Activated gamma-delta T cell treated with Interleukin-2 at 50 U/mL for 16 hours (primary cell): ENCODE results near the gene OXLD1.
A peak's percentile ranks its signal among the peaks of the same experiment; 100 is the strongest.

ENCODE experiments used
- DNase-seq: peaks from one replicate; pipeline ENCODE4 v3.0.0-alpha.2; 2020

Gene OXLD1

DNA sequence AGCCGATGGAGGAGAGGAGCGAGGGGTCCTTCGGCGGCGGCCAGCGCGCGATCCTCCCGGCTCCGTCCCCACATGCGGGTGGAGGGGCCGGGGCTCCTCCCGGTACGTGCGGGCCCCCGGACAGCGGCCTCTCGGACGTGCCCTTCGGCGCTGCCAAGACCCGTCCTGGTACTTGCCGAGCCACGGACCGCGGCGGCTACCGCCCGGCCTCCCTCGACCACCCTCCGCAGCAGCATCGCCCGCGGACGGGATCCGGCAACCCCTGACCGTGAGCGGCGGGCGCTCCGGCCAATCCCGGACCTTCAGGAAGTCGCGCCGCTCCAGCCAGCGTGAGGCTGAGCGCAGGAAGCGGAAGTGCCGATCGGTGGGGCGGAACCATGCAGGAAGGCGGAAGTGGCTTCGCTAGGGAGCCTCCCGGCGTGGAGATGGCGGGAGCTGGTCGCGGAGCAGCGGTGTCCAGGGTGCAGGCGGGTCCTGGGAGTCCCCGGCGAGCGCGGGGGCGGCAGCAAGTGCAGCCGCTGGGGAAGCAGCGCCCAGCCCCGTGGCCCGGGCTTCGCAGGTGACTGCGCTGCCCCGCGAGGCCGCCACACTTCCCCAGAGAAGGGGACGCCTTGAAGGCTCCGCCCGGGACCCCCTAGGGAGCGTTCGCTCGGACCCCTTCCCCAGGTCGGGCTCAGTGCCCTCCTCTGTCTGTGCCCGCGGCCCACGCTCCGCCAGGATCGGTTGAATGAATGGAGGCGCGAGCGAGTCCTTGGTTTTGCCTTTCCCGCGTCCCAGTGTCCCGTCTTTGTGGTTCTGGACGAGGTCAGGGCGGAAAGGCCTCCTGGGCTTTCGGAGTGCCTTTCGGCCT lies at the start of gene OXLD1, which contains the start of gene CCDC137:
Gene OXLD1 (minus strand): TSS at position 264 of the 850 bp plus-strand sequence. CDS start 28 bp downstream, at position 236.
Gene CCDC137 (plus strand): TSS at position 396 of the 850 bp plus-strand sequence. CDS start 30 bp downstream, at position 426.
- peak; percentile 92 for DNase-seq

DNA sequence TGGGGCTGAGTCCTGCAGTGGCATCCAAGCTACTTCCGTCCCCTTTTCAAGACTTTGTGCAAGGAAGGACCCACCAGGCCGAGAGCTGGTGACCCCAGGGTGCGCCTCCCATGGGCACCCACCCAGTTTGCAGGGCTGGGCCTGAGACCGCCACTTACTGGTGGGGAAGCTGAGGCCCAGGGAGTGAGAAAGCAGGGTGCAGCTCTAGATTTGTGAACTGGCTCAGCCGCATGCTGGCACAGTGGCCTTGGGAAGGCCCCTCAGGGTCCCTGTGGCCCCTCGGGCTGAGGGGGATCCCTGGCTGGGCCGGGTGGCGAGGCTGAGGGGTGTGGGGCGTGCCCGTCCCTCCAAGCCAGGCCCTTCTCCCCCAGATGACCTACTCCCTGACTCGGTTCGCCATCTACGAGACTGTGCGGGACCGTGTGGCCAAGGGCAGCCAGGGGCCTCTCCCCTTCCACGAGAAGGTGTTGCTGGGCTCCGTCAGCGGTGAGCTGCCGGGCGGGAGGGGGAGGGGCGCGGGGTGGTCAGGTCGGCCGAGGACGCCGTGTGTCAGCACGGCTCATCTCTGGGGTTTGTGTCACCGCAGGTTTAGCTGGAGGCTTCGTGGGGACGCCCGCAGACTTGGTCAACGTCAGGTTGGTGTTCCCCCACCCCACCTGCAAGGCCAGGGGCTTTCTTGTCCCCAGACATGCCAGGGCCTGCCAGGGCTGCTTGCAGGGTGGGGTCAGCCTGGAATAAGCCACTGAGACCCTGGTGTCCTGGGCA lies 48.9 kb upstream of the OXLD1 start:
- DNase-seq = no peak

DNA sequence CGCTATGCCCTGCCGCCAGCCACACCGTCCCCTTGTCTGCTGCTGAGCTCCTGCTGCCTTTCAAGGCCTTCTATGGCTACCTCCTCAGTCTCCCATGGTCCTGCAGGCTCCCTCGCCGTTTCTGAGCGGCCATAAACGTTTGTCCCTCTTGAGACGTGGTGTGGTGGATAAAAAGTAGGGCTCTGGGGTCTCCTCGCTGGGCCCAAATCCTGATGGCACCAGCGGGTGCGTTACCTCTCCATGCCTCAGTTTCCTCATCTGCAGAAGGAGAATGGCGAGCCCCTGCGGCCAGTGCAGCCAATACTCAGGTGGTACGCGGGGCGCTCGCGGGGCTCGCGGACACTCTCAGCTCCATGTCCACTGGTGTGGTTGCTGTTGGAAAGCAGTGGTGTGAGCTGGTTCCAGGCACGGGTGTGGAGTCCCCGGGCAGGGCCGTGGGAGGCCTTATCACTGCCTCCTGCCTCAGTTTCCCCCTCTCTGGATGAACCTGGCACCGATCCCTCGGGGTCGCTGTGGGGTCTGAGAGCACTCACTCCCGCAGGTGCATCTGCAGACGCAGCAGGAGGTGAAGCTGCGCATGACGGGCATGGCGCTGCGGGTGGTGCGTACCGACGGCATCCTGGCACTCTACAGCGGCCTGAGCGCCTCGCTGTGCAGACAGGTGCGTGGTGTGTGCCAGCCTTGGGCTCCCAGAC lies 48.2 kb upstream of the OXLD1 start:
- DNase-seq = no peak

DNA sequence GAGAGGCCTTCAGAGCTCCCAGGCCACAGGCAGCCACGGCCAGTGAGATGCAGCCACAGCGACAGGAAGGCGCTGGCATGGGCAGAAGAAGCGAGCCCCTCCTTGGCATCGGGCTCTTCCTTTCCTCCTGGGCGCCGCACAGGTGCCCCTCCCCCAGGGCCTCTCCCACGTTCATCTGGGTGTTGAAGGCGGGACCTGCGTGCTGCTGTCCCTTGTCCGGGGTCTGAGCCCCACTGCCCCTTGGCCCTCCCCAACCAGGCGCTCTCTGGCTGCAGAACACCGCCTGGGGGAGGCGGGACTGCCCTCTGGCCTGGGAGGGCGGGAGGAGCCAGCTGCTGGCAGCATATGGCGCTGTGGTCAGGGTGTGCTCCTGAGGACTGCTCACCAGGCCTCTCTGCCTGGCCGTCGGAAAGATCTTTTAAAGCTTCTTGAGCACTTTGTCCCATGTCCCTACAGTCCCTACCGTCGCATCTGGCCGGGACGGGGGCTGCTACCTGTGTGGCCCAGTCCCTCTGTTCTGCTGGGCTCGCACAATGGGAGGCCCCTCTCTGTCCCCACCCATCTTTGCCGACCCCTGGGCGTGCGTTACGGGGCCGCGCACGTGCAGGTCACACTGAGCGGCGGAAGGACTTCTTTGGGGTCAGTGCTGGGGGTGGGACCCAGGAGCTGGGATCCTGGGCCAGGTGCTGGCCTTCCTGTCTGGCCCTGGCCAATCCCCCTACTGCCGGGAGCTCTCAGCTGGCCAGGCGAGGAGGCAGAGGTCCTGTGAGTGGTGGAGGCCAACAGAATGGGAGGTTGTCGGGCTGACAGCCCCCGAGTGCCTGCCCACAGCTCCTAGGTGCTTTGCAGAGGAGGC lies 47.4 kb upstream of the OXLD1 start:
- DNase-seq = no peak

DNA sequence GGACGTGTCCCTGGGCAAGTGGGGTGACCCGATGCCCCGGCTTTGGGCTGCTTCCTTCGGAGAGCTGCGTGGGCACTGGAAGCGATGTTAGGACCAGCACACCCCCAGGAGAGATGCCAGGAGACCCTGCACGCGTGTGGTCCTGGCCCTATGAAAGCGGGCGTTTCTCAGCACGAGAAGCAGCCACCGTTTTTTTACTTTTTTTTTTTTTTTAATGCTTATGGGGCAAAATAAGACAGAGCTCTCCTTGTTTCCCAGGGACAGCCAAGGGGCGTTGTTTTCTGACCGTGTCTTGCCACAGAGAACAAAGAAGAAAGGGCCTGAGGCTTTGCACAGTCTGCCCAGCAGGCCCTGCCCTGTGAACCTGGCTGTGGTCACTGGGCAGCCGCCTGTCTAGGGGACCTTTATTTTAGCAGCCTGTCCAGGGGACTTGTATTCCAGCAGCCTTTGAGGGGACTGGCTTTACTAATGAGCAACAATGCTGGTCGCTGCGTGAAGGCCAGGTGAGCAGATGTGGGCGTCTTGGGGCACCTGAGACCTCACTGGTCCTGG lies 46.7 kb upstream of the OXLD1 start:
- no peak for DNase-seq

DNA sequence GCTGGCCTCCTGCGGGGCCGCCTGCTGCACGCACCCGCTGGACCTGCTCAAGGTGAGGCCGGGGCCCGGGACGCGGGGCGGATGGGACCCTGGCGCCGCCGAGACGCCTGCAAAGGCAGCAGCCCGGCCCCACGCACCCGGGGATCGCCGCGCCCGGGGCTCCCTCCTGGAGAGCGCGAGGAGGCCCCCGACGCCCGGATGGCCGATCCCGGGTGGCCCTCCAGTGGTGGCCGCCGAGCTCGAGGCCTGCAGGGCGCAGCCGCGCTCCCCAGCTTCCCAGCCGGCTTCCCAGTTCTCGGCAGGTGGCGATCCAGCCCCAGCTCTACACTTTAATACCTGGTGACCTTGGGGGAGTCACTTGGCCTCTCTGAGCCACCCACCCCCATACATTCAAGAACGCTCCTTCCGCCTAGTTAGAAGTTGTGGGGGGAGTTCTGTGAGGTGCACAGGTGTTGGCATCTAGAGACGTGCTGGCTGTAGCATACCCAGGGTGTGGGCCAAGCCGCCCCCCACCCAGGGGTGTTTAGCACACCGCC lies 46.1 kb upstream of the OXLD1 start:
- no peak for DNase-seq

DNA sequence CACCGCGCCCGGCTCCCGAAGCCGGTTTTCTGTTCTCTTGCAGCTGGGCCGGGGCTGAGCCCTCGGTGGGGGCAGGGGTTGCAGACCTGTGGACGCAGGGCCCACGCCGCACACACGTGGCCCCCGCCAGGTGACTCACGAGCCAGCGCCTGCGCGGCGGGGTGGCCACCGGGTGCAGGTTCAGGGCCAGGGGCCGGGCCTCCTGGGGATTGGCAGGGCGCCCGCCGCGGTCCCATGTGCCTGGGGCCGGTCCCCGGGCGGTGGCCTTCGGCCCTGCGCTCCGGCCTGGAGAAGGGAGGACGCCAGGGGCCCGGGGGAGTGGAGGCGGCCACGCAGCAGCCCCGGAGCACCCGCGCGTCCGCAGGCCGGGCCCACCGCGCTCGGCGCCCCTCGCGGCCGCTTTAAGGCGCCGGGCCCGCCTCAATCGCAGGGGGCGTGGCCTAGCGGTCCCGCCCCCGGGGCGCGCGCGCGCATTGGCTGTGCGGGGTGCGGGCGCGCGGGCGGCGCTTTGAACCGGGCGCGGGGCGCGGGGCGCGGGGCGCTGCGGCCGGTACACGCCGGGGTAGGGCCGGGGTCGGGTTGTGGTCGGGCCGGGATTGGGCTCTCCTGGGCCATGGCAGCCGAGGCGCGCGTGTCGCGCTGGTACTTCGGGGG lies 45.5 kb upstream of the OXLD1 start, which contains the start of gene SLC25A10:
Gene SLC25A10 (plus strand): TSS at position 471 of the 654 bp plus-strand sequence. CDS start 143 bp downstream, at position 614.
- DNase-seq = peak; percentile 70

DNA sequence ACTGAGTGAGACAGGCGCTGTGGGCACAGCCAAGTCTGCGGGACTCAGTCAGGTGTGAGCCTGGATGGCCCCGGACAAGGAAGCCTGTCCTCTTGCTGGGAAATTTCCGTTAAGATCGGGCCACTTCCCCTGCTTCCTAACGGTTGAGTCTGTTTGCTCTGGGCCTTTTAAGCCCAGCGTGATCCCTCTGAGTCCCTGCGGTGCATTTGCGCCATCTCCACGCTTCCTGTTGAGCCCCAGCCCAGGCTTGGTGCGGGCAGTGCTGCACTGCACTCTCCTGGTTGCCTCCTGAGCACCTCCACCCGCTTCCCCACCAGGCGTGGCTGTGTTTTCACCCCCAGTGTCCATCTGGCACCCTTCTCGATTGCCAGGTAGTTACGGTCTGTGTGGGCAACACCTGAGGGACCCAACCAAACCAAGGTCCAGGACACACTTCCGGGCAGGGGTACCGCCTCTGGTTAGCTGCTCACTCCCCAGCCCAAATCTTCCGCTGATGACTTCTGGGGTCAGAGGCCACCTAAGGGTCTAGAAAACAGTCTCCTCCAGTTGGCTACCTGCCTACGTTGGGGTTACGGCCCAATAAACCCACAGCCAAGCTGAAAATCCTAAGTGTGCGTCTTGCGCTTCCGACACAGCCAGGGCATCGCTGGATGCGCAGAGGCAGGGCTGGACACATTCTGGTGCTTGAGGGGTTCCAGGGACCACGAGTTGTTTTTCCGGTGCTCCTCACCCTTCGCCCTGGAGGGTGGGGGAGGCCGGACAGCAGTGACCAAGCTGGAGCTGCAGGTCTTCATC lies 44.3 kb upstream of the OXLD1 start:
- no peak for DNase-seq

DNA sequence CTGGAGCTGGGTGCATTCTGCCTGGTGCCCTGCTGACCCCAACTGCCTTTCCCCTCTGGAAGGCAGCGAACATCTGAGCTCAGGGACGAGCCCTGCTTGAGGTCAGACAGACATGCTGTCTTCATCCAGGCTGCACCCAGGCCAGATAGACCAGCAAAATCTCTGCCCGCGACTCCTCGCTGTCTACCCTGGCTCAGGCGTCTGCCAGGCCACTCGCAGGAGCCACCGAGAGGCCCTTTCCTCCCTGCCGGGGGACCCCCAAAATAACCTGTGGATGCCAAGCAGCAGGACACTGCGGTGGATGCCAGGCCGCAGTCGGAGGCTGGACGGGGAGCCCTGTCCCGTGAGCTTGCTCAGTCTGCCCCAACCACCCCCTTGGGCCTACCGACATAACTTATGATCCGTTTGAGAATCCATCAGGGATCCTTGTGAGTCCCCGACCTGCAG lies 42.4 kb upstream of the OXLD1 start:
- DNase-seq = no peak

DNA sequence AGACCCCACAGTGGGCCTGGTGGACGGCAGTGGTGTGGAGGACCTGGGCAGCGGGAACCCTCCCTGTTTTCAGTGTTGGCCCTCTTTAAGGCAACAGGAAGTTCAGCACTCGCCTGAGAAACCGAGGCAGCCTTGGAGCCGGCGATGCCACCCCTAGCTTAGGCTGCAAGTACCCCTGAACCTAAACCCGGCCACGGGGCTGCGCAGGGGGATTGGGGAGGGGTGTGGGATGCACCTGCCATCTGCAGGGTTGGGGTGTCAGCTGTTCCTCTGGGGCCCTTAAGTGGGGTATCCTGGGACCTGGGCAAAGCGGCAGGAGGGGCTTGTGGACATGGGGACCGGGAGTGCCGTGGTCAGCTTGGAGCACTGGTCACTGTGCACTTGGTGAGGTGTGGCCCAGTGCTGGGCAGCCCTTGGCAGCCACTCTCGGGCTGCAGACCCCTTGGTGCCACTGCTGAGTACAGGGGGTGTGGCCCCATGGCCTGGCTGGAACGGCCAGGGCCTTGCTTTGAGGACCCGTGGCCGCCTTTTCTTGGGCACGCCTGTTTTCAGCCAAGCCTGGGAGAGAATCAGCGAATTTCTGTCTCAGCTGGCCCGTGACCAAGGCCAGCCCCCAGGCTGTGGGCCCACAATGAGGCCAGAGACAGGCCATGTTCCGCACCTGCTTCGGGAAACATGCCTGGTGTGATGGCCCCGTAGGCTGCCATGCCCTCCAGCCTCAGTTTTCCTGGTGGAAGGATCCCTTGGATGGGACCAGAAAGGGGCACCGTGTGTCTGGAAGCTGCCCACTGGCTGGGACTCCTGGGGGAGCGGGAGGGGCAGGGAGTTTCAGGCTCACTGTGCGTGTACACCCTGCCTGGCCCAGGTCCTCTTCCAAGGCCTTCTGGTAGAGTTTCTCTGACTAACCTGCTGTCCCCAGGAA lies 41.6 kb upstream of the OXLD1 start:
- no peak for DNase-seq

DNA sequence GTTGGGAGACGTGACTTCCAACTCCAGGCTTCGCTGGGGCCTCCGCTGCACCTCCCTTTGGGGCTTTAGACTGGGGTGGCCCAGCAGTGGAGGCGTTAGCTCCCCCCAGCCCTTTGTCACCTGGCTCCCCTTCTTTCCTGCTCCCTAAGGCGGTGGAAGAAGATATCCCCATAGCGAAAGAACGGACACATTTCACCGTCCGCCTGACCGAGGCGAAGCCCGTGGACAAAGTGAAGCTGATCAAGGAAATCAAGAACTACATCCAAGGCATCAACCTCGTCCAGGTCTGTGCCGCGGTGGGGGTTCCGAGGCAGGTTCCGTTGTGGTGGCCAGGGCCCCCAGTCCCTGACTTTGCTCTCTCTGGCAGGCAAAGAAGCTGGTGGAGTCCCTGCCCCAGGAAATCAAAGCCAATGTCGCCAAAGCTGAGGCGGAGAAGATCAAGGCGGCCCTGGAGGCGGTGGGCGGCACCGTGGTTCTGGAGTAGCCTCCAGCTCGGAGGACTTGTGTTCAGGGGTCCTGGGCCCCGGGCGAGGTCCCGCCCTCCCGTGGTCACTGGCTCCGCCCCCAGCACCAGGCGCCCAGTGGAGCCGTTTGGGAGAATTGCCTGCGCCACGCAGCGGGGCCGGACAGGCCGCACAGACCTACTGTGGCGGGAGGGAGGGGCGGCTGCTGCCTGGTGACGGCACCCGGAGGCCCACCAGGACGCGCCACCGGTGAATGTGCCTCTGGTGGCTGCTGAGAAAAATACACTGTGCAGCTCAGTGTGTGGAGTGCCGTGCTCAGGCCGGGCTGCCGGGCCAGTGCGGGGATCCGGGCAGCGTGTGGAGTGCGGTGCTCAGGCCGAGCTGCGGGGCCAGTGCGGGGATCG lies 40.6 kb upstream of the OXLD1 start:
- no peak for DNase-seq

DNA sequence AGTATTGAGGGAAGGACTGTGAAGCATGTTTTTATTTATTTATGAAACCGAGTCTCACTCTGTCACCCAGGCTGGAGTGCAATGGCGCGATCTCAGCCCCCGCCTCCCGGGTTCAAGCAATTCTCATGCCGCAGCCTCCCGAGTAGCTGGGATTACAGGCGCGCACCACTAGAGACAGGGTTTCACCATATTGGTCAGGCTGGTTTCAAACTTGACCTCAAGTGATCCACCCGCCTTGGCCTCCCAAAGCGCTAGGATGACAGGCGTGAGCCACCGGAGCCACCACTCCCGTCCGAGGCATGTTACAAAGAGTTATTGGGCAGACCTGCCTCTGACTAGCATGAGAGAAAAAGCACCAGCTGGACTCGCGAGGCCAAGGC lies 39.8 kb upstream of the OXLD1 start:
- DNase-seq = no peak

DNA sequence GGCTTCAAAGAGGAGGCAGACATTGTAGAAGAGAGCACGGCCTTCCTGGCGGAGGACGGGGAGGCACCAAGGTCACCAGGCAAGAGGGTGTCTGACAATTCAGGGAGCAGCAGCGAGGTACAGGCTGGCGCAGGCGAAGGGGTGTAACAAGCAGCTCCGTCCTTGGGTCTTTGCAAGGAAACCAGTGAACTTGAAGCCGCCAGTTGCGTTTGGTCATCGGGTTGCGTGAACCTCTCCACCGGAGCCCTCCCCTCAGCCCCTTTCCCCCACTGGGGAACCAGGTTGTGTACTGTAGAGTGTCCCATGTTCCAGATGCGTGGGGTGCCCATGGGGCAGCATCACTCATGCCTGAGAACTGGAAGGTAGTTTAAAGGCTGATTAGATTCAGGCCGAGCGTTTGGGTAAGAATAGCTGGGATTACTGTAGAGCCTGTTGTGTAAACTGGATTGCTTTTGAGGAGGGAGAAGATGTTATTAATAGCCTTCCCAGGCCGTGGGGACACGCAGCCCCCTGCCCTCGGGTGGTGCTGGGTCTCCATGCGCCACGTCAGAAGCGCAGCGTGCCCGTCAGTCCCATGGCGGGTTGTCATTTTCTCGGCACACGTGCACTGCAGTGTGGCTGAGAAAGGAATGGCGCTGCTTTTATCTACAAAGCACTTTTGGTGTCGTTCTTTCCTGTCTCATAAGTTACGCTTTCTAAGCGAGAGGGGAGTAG lies 39.3 kb upstream of the OXLD1 start:
- DNase-seq = no peak

DNA sequence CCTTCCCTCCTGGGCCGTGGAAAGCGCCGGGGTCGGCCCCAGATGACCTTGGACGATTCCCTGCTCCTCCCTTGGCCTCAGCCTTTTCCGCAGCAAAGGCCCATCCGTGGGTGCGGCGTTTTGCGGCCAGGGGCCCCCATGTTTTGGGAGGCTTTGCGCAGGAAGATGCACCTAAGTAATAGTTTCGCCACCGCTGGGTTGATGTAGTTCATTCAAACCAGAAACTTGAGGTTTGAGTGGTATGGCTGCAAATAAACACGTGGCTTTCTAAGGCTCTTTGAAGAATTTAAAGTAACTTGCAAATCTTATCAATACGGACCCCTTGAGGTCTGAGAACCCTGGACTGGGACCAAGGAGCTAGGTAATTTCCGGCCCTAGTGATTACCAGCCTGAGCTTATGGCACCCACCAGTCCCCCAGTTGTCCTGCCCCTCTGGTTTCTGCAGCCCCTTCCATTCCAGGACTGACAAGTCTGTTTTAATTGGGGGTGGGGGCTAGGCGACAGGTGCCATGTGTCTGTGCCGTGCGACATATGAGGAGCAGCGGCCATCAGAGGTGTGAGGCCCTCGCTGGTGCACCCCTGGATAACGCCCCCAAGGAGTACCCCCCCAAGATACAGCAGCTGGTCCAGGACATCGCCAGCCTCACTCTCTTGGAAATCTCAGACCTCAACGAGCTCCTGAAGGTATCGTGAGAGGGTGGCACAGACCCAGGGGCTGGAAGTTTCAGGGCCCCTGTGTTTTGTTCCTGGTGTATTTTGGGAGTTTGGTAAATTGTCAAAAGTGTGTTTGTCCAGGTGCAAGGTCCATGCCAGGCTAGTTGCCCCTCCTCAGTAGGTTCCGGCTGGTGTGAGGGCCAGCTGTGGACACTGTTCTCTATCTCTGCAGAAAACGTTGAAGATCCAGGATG lies 37.6 kb upstream of the OXLD1 start:
- no peak for DNase-seq

DNA sequence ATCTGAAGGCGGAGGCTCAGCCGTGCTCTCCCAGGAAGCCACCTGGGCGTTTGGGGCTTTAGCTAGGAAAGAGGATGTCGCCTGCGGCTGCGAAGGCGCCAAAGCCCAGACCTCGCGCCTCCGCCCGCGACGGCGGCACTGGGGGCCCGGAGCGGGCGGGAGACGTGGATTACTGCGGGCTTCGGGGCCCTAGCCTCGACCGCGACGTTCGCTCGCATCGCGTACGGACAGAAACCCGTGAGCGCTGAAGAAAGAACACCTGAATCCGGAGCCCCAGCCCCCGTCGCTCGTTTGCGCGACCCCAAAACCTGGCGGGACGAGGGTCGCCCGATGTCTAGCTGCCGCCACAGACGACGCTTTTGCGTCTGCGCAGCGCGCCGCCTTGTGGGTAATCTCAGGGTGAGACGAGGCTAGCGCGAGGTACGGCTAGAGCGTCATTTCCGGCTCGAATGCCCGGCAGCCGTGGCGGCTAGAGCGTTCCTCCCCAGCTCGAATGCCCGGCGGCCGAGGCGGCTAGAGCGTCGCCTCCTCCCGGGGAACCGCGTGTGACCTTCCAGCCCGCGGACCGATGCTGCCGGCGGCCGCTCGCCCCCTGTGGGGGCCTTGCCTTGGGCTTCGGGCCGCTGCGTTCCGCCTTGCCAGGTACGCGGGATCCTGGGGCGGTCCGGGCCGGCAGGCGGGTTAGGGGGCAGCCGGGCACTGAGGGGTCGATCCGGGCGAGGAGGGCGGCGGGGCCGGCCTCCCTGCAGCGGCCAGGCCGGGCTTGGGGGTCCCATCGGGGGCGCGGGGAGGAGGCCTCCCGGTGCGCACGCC lies 36.7 kb upstream of the OXLD1 start, which contains the start of gene MRPL12:
Gene MRPL12 (plus strand): TSS at position 434 of the 813 bp plus-strand sequence. CDS start 135 bp downstream, at position 569.
- peak; percentile 87 for DNase-seq
